Activated CD4-positive, alpha-beta T cell treated with anti-CD3 and anti-CD28 coated beads, Interleukin-2, amount 10 ng/mL, durations not matched to agents 24 days and 14 days (primary cell): ENCODE data around the gene RIC3. TPM values are rescaled to one million over a fixed set of nuclear protein-coding genes. Genes with fewer than 3 reads are reported as not detected.

Experiments
- DNase-seq: peaks from one replicate; pipeline ENCODE4 v3.0.0; 2022
- H3K27ac Mint-ChIP-seq: one replicate; pipeline ENCODE4 v1.8.0; 2022; ENCODE audit warnings: mild to moderate bottlenecking, mixed read lengths
- H3K27me3 Mint-ChIP-seq: one replicate; pipeline ENCODE4 v1.8.0; 2022; ENCODE audit warnings: mixed read lengths
- H3K36me3 Mint-ChIP-seq: one replicate; pipeline ENCODE4 v1.8.0; 2022; ENCODE audit warnings: low read depth, mild to moderate bottlenecking, mixed read lengths
- H3K4me1 Mint-ChIP-seq: one replicate; pipeline ENCODE4 v1.8.0; 2021; ENCODE audit warnings: mixed read lengths
- H3K4me3 Mint-ChIP-seq: one replicate; pipeline ENCODE4 v1.8.0; 2022; ENCODE audit warnings: mild to moderate bottlenecking, moderate library complexity, mixed read lengths
- H3K9me3 Mint-ChIP-seq: one replicate; pipeline ENCODE4 v1.8.0; 2021; ENCODE audit warnings: mixed read lengths
- intact Hi-C: fragments of 100-400 bp; cut with micrococcal nuclease; formaldehyde crosslinking; loops from one replicate; pipeline ENCODE4 v1.15.1; 2023
- total RNA-seq: library from RNA; stranded (reverse); gene quantifications from 2 replicates; pipeline ENCODE4 v1.2.3, GENCODE V29; 2022

RIC3 gene
- total RNA-seq, 1 donor from 2014 or later: 4.5 TPM

GRCh38 chr11:8105133-8105532 lies 63.7 kb downstream of the RIC3 start:
- Mint-ChIP-seq H3K27ac (no peak overlapping the region), H3K27me3 (no peaks in the 10 kb centered on the region), H3K4me3 (no peak overlapping the region), H3K4me1 (no peaks in the 10 kb centered on the region), H3K36me3 (no peaks in the 10 kb centered on the region), H3K9me3 (no peaks in the 10 kb centered on the region)
- no peak for DNase-seq
- intact Hi-C loops: no loop called here

- Mint-ChIP-seq H3K4me1 (no peaks in the 10 kb centered on the region), H3K9me3 (no peaks in the 10 kb centered on the region), H3K4me3 (no peak overlapping the region), H3K27ac (no peak overlapping the region), H3K27me3 (no peaks in the 10 kb centered on the region), H3K36me3 (no peaks in the 10 kb centered on the region)
- no peak for DNase-seq
- intact Hi-C loops: no loop called here
Observed at GRCh38 chr11:8103909-8104308, 64.9 kb downstream of the RIC3 start.

GRCh38 chr11:8102965-8103364 lies 65.9 kb downstream of the RIC3 start:
- intact Hi-C loops: no loop called here
- H3K4me1 Mint-ChIP-seq: no peaks in the 10 kb centered on the region
- no peak overlapping the region for H3K4me3 Mint-ChIP-seq
- no peaks in the 10 kb centered on the region for H3K36me3 Mint-ChIP-seq
- DNase-seq: no peak
- H3K9me3 Mint-ChIP-seq: no peaks in the 10 kb centered on the region
- no peaks in the 10 kb centered on the region for H3K27me3 Mint-ChIP-seq
- no peak overlapping the region for H3K27ac Mint-ChIP-seq

- Mint-ChIP-seq H3K27me3 (no peaks in the 10 kb centered on the region), H3K27ac (no peak overlapping the region), H3K4me1 (no peaks in the 10 kb centered on the region), H3K4me3 (no peak overlapping the region), H3K9me3 (no peaks in the 10 kb centered on the region), H3K36me3 (no peaks in the 10 kb centered on the region)
- no peak for DNase-seq
- intact Hi-C loops: no loop called here
Observed at GRCh38 chr11:8102296-8102915, 66.4 kb downstream of the RIC3 start.

- Mint-ChIP-seq H3K4me1 (no peaks in the 10 kb centered on the region), H3K36me3 (no peaks in the 10 kb centered on the region), H3K9me3 (no peaks in the 10 kb centered on the region), H3K4me3 (no peak overlapping the region), H3K27me3 (no peaks in the 10 kb centered on the region), H3K27ac (no peak overlapping the region)
- no peak for DNase-seq
- intact Hi-C loops: no loop called here
Observed at GRCh38 chr11:8101421-8101820, 67.4 kb downstream of the RIC3 start.

- intact Hi-C loops: no loop called here
- Mint-ChIP-seq H3K4me3 (no peak overlapping the region), H3K27ac (no peak overlapping the region), H3K27me3 (no peaks in the 10 kb centered on the region), H3K36me3 (no peaks in the 10 kb centered on the region), H3K9me3 (no peaks in the 10 kb centered on the region), H3K4me1 (no peaks in the 10 kb centered on the region)
- no peak for DNase-seq
Observed at GRCh38 chr11:8100605-8101004, 68.2 kb downstream of the RIC3 start.

GRCh38 chr11:8100158-8100557 lies 68.7 kb downstream of the RIC3 start:
- no peak for DNase-seq
- H3K4me1 Mint-ChIP-seq: no peaks in the 10 kb centered on the region
- H3K36me3 Mint-ChIP-seq: no peaks in the 10 kb centered on the region
- H3K4me3 Mint-ChIP-seq: no peak overlapping the region
- intact Hi-C loops: no loop called here
- no peaks in the 10 kb centered on the region for H3K27me3 Mint-ChIP-seq
- no peak overlapping the region for H3K27ac Mint-ChIP-seq
- H3K9me3 Mint-ChIP-seq: no peaks in the 10 kb centered on the region

- Mint-ChIP-seq H3K4me3 (no peak overlapping the region), H3K27ac (no peak overlapping the region), H3K4me1 (no peaks in the 10 kb centered on the region), H3K36me3 (no peaks in the 10 kb centered on the region), H3K9me3 (no peaks in the 10 kb centered on the region), H3K27me3 (no peaks in the 10 kb centered on the region)
- intact Hi-C loops: loop anchor here (1.0 kb wide), 3 partner anchors 66 to 207 kb away; no protein-coding TSS in a partner anchor
- peak; percentile 91 for DNase-seq
Observed at GRCh38 chr11:8099291-8099899, 69.4 kb downstream of the RIC3 start.

- Mint-ChIP-seq H3K4me1 (no peaks in the 10 kb centered on the region), H3K36me3 (no peaks in the 10 kb centered on the region), H3K4me3 (no peak overlapping the region), H3K9me3 (no peaks in the 10 kb centered on the region), H3K27ac (no peak overlapping the region), H3K27me3 (no peaks in the 10 kb centered on the region)
- DNase-seq: no peak
- intact Hi-C loops: loop anchor here (1.0 kb wide), 3 partner anchors 66 to 207 kb away; no protein-coding TSS in a partner anchor
Observed at GRCh38 chr11:8098879-8099278, 69.9 kb downstream of the RIC3 start.

- Mint-ChIP-seq H3K9me3 (no peaks in the 10 kb centered on the region), H3K4me1 (no peaks in the 10 kb centered on the region), H3K27ac (no peak overlapping the region), H3K27me3 (no peaks in the 10 kb centered on the region), H3K4me3 (no peak overlapping the region), H3K36me3 (no peaks in the 10 kb centered on the region)
- DNase-seq: no peak
- intact Hi-C loops: no loop called here
Observed at GRCh38 chr11:8098361-8098760, 70.5 kb downstream of the RIC3 start.

GRCh38 chr11:8097926-8098325 lies 70.9 kb downstream of the RIC3 start:
- no peaks in the 10 kb centered on the region for H3K9me3 Mint-ChIP-seq
- H3K4me1 Mint-ChIP-seq: no peaks in the 10 kb centered on the region
- DNase-seq: no peak
- no peak overlapping the region for H3K27ac Mint-ChIP-seq
- intact Hi-C loops: no loop called here
- H3K36me3 Mint-ChIP-seq: no peaks in the 10 kb centered on the region
- no peaks in the 10 kb centered on the region for H3K27me3 Mint-ChIP-seq
- H3K4me3 Mint-ChIP-seq: no peak overlapping the region

- no peak overlapping the region for H3K4me3 Mint-ChIP-seq
- H3K27ac Mint-ChIP-seq: no peak overlapping the region
Observed at GRCh38 chr11:8097468-8097867, 71.4 kb downstream of the RIC3 start.

GRCh38 chr11:8097062-8097461 lies 71.8 kb downstream of the RIC3 start:
- peaks cover 3% of the 10 kb centered on the region for H3K4me1 Mint-ChIP-seq
- H3K9me3 Mint-ChIP-seq: no peaks in the 10 kb centered on the region

More at GRCh38 chr11:8097468-8097867, 71.4 kb downstream of the RIC3 start:
- intact Hi-C loops: no loop called here
- no peaks in the 10 kb centered on the region for H3K27me3 Mint-ChIP-seq
- H3K36me3 Mint-ChIP-seq: no peaks in the 10 kb centered on the region
- H3K9me3 Mint-ChIP-seq: no peaks in the 10 kb centered on the region
- peaks cover 3% of the 10 kb centered on the region for H3K4me1 Mint-ChIP-seq
- DNase-seq: no peak

GRCh38 chr11:8096575-8096974 lies 72.2 kb downstream of the RIC3 start:
- no peak overlapping the region for H3K4me3 Mint-ChIP-seq
- DNase-seq: no peak
- H3K4me1 Mint-ChIP-seq: peaks cover 3% of the 10 kb centered on the region
- no peaks in the 10 kb centered on the region for H3K36me3 Mint-ChIP-seq
- H3K27ac Mint-ChIP-seq: no peak overlapping the region
- H3K9me3 Mint-ChIP-seq: no peaks in the 10 kb centered on the region
- intact Hi-C loops: no loop called here
- no peaks in the 10 kb centered on the region for H3K27me3 Mint-ChIP-seq

More at GRCh38 chr11:8097062-8097461, 71.8 kb downstream of the RIC3 start:
- no peak for DNase-seq
- H3K27ac Mint-ChIP-seq: no peak overlapping the region
- no peaks in the 10 kb centered on the region for H3K27me3 Mint-ChIP-seq
- H3K4me3 Mint-ChIP-seq: no peak overlapping the region
- H3K36me3 Mint-ChIP-seq: no peaks in the 10 kb centered on the region
- intact Hi-C loops: no loop called here
